CD4-positive, alpha-beta T cell treated with Interleukin-12 subunit alpha and Interleukin-12 subunit beta, for 1 hour (primary cell): Measurements from ENCODE around the gene KIF16B.
"Not testable (repeated sequence)": the region's sequence is repeated elsewhere in the genome, so short reads cannot be mapped to it uniquely, and the experiment has no call there.

Experiments used
- DNase-seq: peaks from one replicate; pipeline ENCODE4 v3.0.0-alpha.2; 2020

The KIF16B gene

DNA sequence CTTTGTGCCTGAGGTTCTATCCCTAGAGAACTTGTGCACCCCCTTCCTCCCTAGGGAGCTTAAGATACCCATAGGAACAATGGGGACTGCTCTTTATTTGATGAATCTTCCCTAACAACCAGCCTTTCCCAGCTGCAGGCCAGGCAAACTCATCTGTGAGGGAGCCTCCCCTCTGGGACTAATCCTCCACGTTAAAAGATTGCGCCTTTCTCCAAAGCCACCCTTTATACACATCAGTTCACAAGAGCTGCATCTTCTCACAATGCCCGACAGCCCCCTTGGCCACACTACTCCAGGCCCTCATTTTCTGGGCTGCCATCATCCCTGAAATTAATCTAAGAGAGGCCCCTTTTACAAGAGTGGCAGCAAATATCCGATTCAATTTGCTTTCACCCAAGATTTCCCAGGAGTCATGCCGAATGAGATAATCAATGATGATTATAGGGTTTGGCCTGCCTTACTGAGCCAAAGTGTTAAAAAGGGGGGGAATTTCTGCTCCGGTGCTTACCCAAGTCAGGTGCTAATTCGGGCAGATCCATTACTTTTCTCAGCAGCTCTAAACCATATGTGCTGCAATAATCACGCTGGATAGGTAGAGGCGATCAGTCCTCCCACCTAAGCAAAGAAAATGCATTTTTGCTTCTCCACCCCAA lies 336.5 kb downstream of the KIF16B start:
- DNase-seq = no peak

DNA sequence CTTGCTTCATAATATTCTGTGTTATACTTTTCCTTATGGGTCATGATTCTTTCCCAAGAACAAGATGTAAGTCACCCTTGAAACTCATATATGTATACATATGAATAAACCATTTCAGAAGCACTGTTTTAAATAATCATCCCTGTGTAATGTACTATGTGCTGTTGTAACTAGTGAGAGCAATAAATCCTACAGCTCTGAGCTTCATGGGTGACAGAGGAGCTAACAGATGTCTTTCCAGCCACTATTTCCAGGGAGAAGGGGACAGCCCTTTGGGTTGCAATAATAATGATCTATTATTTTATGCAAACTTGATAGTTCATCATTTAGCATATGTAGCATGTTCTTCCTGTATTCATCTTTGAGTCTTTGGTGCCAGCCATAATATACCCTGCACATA lies 342.8 kb downstream of the KIF16B start:
- no peak for DNase-seq

DNA sequence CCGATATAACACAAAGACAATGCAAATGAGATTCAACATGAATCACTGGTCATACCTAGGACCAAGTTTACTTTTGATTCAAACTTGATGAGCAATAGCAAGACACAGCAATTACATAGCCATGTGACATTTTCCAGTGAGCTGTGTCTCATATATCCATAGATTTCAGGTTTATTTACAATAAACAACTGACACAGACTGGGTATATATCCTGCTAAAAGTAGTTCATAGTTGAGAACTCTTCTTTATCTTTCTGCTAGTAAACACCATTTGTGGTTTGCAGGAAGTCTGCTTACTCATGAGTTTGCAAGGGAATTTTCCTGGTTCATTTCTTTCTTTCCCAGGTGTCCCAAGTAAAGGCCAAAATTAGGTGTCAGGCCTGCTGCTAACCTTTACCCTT lies 343.4 kb downstream of the KIF16B start:
- no peak for DNase-seq

DNA sequence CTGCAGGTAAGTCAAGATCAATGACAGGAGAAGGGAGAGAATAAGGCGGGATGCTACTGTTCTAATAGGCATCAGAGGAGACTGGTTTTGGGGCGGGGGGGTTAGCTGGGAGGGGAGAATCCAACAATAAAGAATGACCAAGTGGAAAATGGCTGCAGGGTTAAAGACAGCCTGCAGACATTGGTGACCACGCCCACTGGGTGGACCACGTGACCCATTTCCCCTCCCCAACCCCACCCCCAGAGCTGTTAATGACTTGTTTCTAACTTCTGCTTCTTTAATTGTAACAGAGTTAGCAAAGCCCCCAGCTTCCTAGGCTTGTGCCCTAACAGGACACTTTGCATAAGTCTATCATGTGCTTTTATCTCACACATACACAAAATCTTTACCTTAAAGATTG lies 344.5 kb downstream of the KIF16B start:
- no peak for DNase-seq

DNA sequence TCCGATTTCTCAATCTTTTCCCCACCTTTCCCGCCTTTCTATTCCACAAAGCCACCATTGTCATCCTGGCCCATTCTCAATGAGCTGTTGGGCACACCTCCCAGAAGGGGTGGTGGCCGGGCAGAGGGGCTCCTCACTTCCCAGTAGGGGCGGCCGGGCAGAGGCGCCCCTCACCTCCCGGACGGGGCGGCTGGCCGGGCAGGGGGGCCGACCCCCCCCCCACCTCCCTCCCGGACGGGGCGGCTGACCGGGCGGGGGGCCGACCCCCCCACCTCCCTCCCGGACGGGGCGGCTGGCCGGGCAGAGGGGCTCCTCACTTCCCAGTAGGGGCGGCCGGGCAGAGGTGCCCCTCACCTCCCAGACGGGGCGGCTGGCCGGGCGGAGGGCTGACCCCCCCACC lies 346.3 kb downstream of the KIF16B start:
- DNase-seq = not testable (repeated sequence)

DNA sequence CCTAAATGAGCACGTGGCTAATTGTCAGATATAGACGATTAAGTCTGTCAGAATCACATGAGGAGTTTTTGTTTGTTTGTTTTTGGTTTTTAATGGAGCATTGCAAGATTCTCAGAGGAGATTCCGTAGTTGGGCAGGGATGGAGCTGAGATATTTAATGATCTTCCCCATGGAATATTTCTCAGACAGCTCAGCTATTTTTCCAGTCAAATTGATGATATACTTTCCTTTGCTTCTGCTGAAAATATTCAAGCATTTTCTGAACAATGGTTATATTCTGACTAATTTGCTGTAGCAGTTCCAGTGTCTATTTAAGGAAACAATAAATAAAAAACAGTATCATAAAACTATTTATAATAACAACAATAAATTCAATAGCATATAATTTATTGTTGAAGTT lies 348.4 kb downstream of the KIF16B start:
- no peak for DNase-seq

DNA sequence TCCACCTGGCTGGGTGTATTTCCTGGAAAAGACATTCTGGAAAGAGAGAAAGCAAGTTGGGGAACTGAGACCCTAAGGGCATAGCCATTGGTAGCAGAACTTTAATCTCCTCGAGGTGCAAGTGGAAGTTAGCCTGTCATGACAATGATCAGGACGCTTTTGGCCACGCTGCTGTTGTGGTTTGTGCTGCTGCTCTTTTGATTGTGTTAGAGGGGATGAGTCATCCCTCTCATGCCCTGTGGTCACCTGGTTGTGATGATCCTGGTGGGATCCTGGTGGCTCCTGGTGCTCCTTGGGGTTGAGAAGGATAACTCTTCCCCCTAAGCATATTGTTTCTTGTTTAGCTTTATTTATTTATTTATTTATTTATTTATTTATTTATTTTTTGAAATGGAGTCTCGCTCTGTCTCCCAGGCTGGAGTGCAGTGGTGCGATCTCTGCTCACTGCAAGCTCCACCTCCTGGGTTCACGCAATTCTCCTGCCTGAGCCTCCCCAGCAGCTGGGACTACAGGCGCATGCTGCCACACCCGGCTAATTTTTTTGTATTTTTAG lies 350.3 kb downstream of the KIF16B start:
- no peak for DNase-seq
